IMR-90 (cell line): ENCODE results near the gene SPOCK3. TPM values are rescaled to one million over a fixed set of nuclear protein-coding genes. Genes with fewer than 3 reads are reported as not detected.

ENCODE experiments used
- ATAC-seq: fragments of 200-7000 bp; cut with Tn5 transposase; 2 replicates; pipeline ENCODE4 v1.9.1; 2020; ENCODE audit warnings: low read depth, mild to moderate bottlenecking, moderate library complexity
- BruUV-seq: library from RNA; stranded (reverse); fragments of 400-500 nt; replicated peaks from 2 replicates; lab custom pipeline; 2021; lab: Mats Ljungman, UMichigan
- CTCF ChIA-PET: fragments of 300-600 bp; formaldehyde crosslinking; extraction: SDS; loops from one replicate; lab custom pipeline; 2021; ENCODE audit warnings: antibody characterized with exemption; lab: Yijun Ruan, JAX
- POLR2A ChIA-PET: fragments of 300-600 bp; sonication (Branson Sonifier 250); formaldehyde crosslinking; loops from one replicate; lab custom pipeline; 2022; ENCODE audit warnings: antibody characterized with exemption; ENCODE audit not compliant: unreplicated experiment; lab: Charles Lee
- DNase-seq: peaks from one replicate; pipeline ENCODE4 v3.0.0; 2013
- H2AFZ ChIP-seq: replicated peaks from 2 replicates; pipeline ENCODE3; 2013; ENCODE audit warnings: low read length, mild to moderate bottlenecking; ENCODE audit not compliant: poor library complexity
- H2AK5ac ChIP-seq: 2 replicates; pipeline ENCODE4 v1.6.1; 2013; ENCODE audit warnings: low read depth, low read length, inconsistent platforms
- H2AK9ac ChIP-seq: replicated peaks from 2 replicates; pipeline ENCODE3; 2013; ENCODE audit warnings: mild to moderate bottlenecking, low read depth, low read length, moderate library complexity; ENCODE audit not compliant: poor library complexity
- H2BK120ac ChIP-seq: 2 replicates; pipeline ENCODE4 v1.6.1; 2013; ENCODE audit warnings: low read depth, low read length, inconsistent platforms
- H2BK15ac ChIP-seq: 3 replicates; pipeline ENCODE4 v1.6.1; 2013; ENCODE audit warnings: low read depth, low read length, inconsistent platforms
- H2BK20ac ChIP-seq: 2 replicates; pipeline ENCODE4 v1.6.1; 2013; ENCODE audit warnings: low read depth, mild to moderate bottlenecking, inconsistent platforms, low read length, moderate library complexity
- H2BK5ac ChIP-seq: 2 replicates; pipeline ENCODE4 v1.6.1; 2013; ENCODE audit warnings: mild to moderate bottlenecking, low read depth, low read length, inconsistent platforms; ENCODE audit not compliant: poor library complexity, severe bottlenecking
- H3K14ac ChIP-seq: replicated peaks from 2 replicates; pipeline ENCODE4 v1.6.1; 2013; ENCODE audit warnings: low read depth, low read length, inconsistent platforms
- H3K18ac ChIP-seq: 2 replicates; pipeline ENCODE4 v1.6.1; 2013; ENCODE audit warnings: low read depth, low read length, control low read depth
- H3K23ac ChIP-seq: 2 replicates; pipeline ENCODE4 v1.6.1; 2013; ENCODE audit warnings: low read depth, low read length, inconsistent platforms
- H3K27ac ChIP-seq: 2 replicates; pipeline ENCODE4 v1.5.1; 2013; ENCODE audit warnings: mild to moderate bottlenecking, control low read depth, low read length; ENCODE audit not compliant: insufficient read depth
- H3K27me3 ChIP-seq: 2 replicates; pipeline ENCODE4 v1.6.1; 2013; ENCODE audit warnings: low read length; ENCODE audit not compliant: control insufficient read depth, insufficient read depth
- H3K36me3 ChIP-seq: 2 replicates; pipeline ENCODE4 v1.6.1; 2013; ENCODE audit warnings: low read length, mixed read lengths; ENCODE audit not compliant: control insufficient read depth, insufficient read depth
- H3K4ac ChIP-seq: 2 replicates; pipeline ENCODE4 v1.6.1; 2013; ENCODE audit warnings: low read depth, low read length, inconsistent platforms
- H3K4me1 ChIP-seq: 2 replicates; pipeline ENCODE4 v1.6.1; 2013; ENCODE audit warnings: low read length, mixed read lengths; ENCODE audit not compliant: control insufficient read depth, insufficient read depth
- H3K4me2 ChIP-seq: 2 replicates; pipeline ENCODE4 v1.6.1; 2013; ENCODE audit warnings: low read depth, mild to moderate bottlenecking, control low read depth, low read length, moderate library complexity
- H3K4me3 ChIP-seq: 2 replicates; pipeline ENCODE4 v1.5.1; 2013; ENCODE audit warnings: low read depth, mild to moderate bottlenecking, control low read depth, low read length, moderate library complexity; ENCODE audit not compliant: insufficient read depth
- H3K56ac ChIP-seq: 2 replicates; pipeline ENCODE4 v1.6.1; 2013; ENCODE audit warnings: low read length, inconsistent platforms; ENCODE audit not compliant: insufficient read depth; ENCODE audit errors: extremely low read depth
- H3K79me1 ChIP-seq, 2 experiments: 2 replicates each; pipeline ENCODE4 v1.6.1; 2013; ENCODE audit warnings: low read length in 2 of 2, inconsistent platforms in 1 of 2, low read depth in 1 of 2
- H3K9ac ChIP-seq: 2 replicates; pipeline ENCODE4 v1.6.1; 2013; ENCODE audit warnings: low read depth, low read length, control low read depth
- H3K9me1 ChIP-seq: 2 replicates; pipeline ENCODE4 v1.6.1; 2013; ENCODE audit warnings: low read length, inconsistent platforms; ENCODE audit not compliant: insufficient read depth
- H3K9me3 ChIP-seq: 2 replicates; pipeline ENCODE4 v1.6.1; 2013; ENCODE audit warnings: low read length; ENCODE audit not compliant: control insufficient read depth, insufficient read depth
- H4K20me1 ChIP-seq: 2 replicates; pipeline ENCODE4 v1.6.1; 2013; ENCODE audit warnings: low read length, inconsistent platforms; ENCODE audit not compliant: insufficient read depth
- H4K5ac ChIP-seq: 2 replicates; pipeline ENCODE4 v1.6.1; 2013; ENCODE audit warnings: mild to moderate bottlenecking, low read depth, low read length, control low read depth
- H4K8ac ChIP-seq, 2 experiments: 2 replicates each; pipeline ENCODE4 v1.6.1; 2013; ENCODE audit warnings: low read depth in 2 of 2, low read length in 2 of 2, control low read depth in 1 of 2, inconsistent platforms in 1 of 2
- H4K91ac ChIP-seq: 2 replicates; pipeline ENCODE4 v1.6.1; 2013; ENCODE audit warnings: low read depth, low read length, inconsistent platforms; ENCODE audit not compliant: insufficient read depth
- BHLHE40 ChIP-seq: fragments of 150-350 bp; IDR thresholded peaks from 2 replicates; pipeline ENCODE4 v1.6.1; 2016; ENCODE audit warnings: mild to moderate bottlenecking, low read depth, low read length
- CEBPB ChIP-seq: IDR thresholded peaks from 2 replicates; pipeline ENCODE4 v1.6.1; 2012; ENCODE audit warnings: low read depth, low read length, improper control_type of control experiment
- CHD1 ChIP-seq: IDR thresholded peaks from 2 replicates; pipeline ENCODE4 v1.6.1; 2012; ENCODE audit warnings: low read depth, low read length, improper control_type of control experiment
- CTCF ChIP-seq: conservative IDR thresholded peaks from 2 replicates; pipeline ENCODE4 v1.5.1; 2012; ENCODE audit warnings: mild to moderate bottlenecking, low read depth, low read length, improper control_type of control experiment
- ELK1 ChIP-seq: fragments of 150-350 bp; IDR thresholded peaks from 2 replicates; pipeline ENCODE4 v1.6.1; 2016; ENCODE audit warnings: low read depth, mild to moderate bottlenecking, low read length, moderate library complexity, borderline replicate concordance
- FOS ChIP-seq: fragments of 150-350 bp; IDR thresholded peaks from 2 replicates; pipeline ENCODE4 v1.6.1; 2016; ENCODE audit warnings: low read depth, low read length
- MAFK ChIP-seq: IDR thresholded peaks from 2 replicates; pipeline ENCODE4 v1.6.1; 2012; ENCODE audit warnings: low read depth, low read length, improper control_type of control experiment
- MAZ ChIP-seq: IDR thresholded peaks from 2 replicates; pipeline ENCODE4 v1.6.1; 2012; ENCODE audit warnings: low read depth, mild to moderate bottlenecking, low read length, improper control_type of control experiment, moderate library complexity, borderline replicate concordance
- MXI1 ChIP-seq: IDR thresholded peaks from 2 replicates; pipeline ENCODE4 v1.6.1; 2012; ENCODE audit warnings: low read depth, mild to moderate bottlenecking, low read length, moderate library complexity, borderline replicate concordance
- NFE2L2 ChIP-seq: fragments of 150-350 bp; IDR thresholded peaks from 2 replicates; pipeline ENCODE4 v1.6.1; 2016; ENCODE audit warnings: low read depth, mild to moderate bottlenecking, low read length
- POLR2A ChIP-seq: IDR thresholded peaks from 2 replicates; pipeline ENCODE4 v1.6.1; 2012; ENCODE audit warnings: mild to moderate bottlenecking, low read depth, low read length
- RAD21 ChIP-seq: IDR thresholded peaks from 2 replicates; pipeline ENCODE4 v1.6.1; 2012; ENCODE audit warnings: low read length, improper control_type of control experiment
- RCOR1 ChIP-seq: IDR thresholded peaks from 2 replicates; pipeline ENCODE4 v1.6.1; 2012; ENCODE audit warnings: mild to moderate bottlenecking, low read length, improper control_type of control experiment; ENCODE audit not compliant: insufficient replicate concordance
- RFX5 ChIP-seq: IDR thresholded peaks from 2 replicates; pipeline ENCODE4 v1.8.0; 2012; ENCODE audit warnings: low read depth, mild to moderate bottlenecking, low read length, moderate library complexity
- SMC3 ChIP-seq: fragments of 150-350 bp; IDR thresholded peaks from 2 replicates; pipeline ENCODE4 v1.6.1; 2016; ENCODE audit warnings: low read depth, mild to moderate bottlenecking, antibody characterized with exemption, low read length, moderate library complexity
- USF2 ChIP-seq: fragments of 150-350 bp; IDR thresholded peaks from 2 replicates; pipeline ENCODE4 v1.6.1; 2017; ENCODE audit warnings: mild to moderate bottlenecking, antibody characterized with exemption, low read length, low read depth
- WGBS, 2 experiments: methylation state at CpG; one replicate each; pipeline versions ENCODE4 v1.1.5 to v1.1.7; 2013; ENCODE audit warnings: missing lambda C conversion rate in 2 of 2; ENCODE audit not compliant: insufficient read length in 1 of 2; ENCODE audit errors: extremely low coverage in 2 of 2; 5-methylcytosine and 5-hydroxymethylcytosine counted together
- dilution Hi-C: fragments of 300-500 bp; cut with HindIII; formaldehyde crosslinking; loops from one replicate; pipeline ENCODE4 v1.14.3; 2018; ENCODE audit warnings: low sequenced_read_pairs; ENCODE audit not compliant: unreplicated experiment
- in situ Hi-C: fragments of 300-500 bp; cut with MboI; formaldehyde crosslinking; loops from 3 replicates; pipeline ENCODE4 v1.14.3; 2019; ENCODE audit warnings: low sequenced_read_pairs, inconsistent platforms, mixed read lengths
- intact Hi-C: fragments of 100-400 bp; cut with micrococcal nuclease; formaldehyde crosslinking; loops from 2 replicates; pipeline ENCODE4 v1.10.0; 2022
- polyA plus RNA-seq, 3 experiments: library from polyadenylated mRNA; depleted of rRNA; stranded (reverse); fragments of >200 nt; gene quantifications; 2 replicates each; pipeline ENCODE4 v1.2.3, GENCODE V29; 2012; ENCODE audit warnings: low replicate concordance in 1 of 3
- total RNA-seq: library from RNA; depleted of rRNA; stranded (reverse); fragments of >200 nt; gene quantifications from 2 replicates; pipeline ENCODE4 v1.2.3, GENCODE V29; 2012

Gene SPOCK3
- total and polyA plus RNA-seq, 2 of the 4 experiments (the other 2 are of a cell fraction): not detected

GRCh38 chr4:166987026-166987425, 247.3 kb downstream of the SPOCK3 start:
- no peaks in the 10 kb centered on the region for H3K9me1 ChIP-seq
- no peak overlapping the region for H4K91ac ChIP-seq
- dilution Hi-C loops: no loop called here
- in situ Hi-C loops: no loop called here
- H3K18ac ChIP-seq: no peak overlapping the region
- intact Hi-C loops: no loop called here
- no peak overlapping the region for H2BK20ac ChIP-seq
- POLR2A ChIA-PET: no interaction called here
- no peak overlapping the region for H3K27ac ChIP-seq
- no peaks in the 10 kb centered on the region for H3K36me3 ChIP-seq
- DNase-seq (no peak), ATAC-seq (no peak)
- WGBS, 2 experiments: no CpG with 5 or more reads among the region's 1 CpG
- no peak overlapping the region for H2AK9ac ChIP-seq
- H3K23ac ChIP-seq: no peak overlapping the region
- CTCF ChIA-PET: no interaction called here
- no peak overlapping the region for H4K8ac ChIP-seq
- H3K9me3 ChIP-seq: peaks cover 1% of the 10 kb centered on the region; the same call in 1 of the 2 replicates
- no peak overlapping the region for H2BK120ac ChIP-seq
- H4K20me1 ChIP-seq: no peaks in the 10 kb centered on the region
- H3K79me1 ChIP-seq: no peaks in the 10 kb centered on the region
- no peak overlapping the region for H2AK5ac ChIP-seq
- H2BK5ac ChIP-seq: no peak overlapping the region
- H2AFZ ChIP-seq: no peak overlapping the region
- TF ChIP-seq NFE2L2: no peak
- no peak for TF ChIP-seq FOS
- TF ChIP-seq USF2: no peak
- TF ChIP-seq CEBPB: no peak
- TF ChIP-seq RAD21: no peak
- TF ChIP-seq RFX5: no peak
- no peak for TF ChIP-seq CHD1
- TF ChIP-seq POLR2A: no peak
- TF ChIP-seq RCOR1: no peak
- no peak for TF ChIP-seq BHLHE40
- TF ChIP-seq ELK1: no peak
- TF ChIP-seq MAZ: no peak
- no peak for TF ChIP-seq MXI1
- TF ChIP-seq SMC3: no peak
- no peak for TF ChIP-seq MAFK
- TF ChIP-seq CTCF: no peak
- H3K4me2 ChIP-seq: no peak overlapping the region
- no TSS peak for BruUV-seq
- no peak overlapping the region for H3K4ac ChIP-seq
- H3K9ac ChIP-seq: no peak overlapping the region
- H2BK15ac ChIP-seq: no peak overlapping the region
- H3K27me3 ChIP-seq: no peaks in the 10 kb centered on the region
- H3K4me3 ChIP-seq: no peak overlapping the region
- no peaks in the 10 kb centered on the region for H3K4me1 ChIP-seq
- no peak overlapping the region for H4K5ac ChIP-seq
- H3K14ac ChIP-seq: no peak overlapping the region
- H3K56ac ChIP-seq: no peak overlapping the region
